HG03097 (cell line): ENCODE measurements around the gene WASHC1.
"Not testable (repeated sequence)": the region's sequence is repeated elsewhere in the genome, so short reads cannot be mapped to it uniquely, and the experiment has no call there.

Experiments
- ATAC-seq: cut with Tn5 transposase; IDR thresholded peaks from one replicate; pipeline ENCODE4 v1.9.1; 2021; ENCODE audit not compliant: unreplicated experiment, low FRiP score

The WASHC1 gene

DNA sequence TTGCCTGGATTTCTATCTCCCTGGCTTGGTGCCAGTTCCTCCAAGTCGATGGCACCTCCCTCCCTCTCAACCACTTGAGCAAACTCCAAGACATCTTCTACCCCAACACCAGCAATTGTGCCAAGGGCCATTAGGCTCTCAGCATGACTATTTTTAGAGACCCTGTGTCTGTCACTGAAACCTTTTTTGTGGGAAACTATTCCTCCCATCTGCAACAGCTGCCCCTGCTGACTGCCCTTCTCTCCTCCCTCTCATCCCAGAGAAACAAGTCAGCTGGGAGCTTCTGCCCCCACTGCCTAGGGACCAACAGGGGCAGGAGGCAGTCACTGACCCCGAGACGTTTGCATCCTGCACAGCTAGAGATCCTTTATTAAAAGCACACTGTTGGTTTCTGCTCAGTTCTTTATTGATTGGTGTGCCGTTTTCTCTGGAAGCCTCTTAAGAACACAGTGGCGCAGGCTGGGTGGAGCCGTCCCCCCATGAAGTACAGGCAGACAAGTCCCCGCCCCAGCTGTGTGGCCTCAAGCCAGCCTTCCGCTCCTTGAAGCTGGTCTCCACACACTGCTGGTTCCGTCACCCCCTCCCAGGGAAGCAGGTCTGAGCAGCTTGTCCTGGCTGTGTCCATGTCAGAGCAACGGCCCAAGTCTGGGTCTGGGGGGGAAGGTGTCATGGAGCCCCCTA is 15.0 kb downstream of the WASHC1 start:
- ATAC-seq = not testable (repeated sequence)

DNA sequence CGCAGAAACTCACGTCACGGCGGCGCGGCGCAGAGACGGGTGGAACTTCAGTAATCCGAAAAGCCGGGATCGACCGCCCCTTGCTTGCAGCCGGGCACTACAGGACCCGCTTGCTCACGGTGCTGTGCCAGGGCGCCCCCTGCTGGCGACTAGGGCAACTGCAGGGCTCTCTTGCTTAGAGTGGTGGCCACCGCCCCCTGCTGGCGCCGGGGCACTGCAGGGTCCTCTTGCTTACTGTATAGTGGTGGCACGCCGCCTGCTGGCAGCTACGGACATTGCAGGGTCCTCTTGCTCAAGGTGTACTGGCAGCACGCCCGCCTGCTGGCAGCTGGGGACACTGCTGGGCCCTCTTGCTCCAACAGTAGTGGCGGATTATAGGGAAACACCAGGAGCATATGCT is 18.1 kb downstream of the WASHC1 start:
- ATAC-seq = not testable (repeated sequence)

DNA sequence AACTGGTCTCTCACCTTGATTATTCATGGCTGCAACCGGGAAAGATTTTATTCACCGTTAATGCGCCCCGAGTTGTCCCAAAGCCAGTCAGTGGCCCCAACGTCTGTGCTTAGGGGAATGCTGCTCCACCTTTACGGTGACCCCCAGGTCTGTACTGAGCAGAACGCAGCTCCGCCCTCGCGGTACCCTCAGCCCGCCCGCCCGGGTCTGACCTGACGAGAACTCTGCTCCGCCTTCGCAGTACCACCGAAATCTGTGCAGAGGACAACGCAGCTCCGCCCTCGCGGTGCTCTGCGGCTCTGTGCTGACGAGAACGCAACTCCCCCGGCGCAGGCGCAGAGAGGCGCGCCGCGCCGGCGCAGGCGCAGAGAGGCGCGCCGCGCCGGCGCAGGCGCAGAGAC is 18.6 kb downstream of the WASHC1 start:
- not testable (repeated sequence) for ATAC-seq

DNA sequence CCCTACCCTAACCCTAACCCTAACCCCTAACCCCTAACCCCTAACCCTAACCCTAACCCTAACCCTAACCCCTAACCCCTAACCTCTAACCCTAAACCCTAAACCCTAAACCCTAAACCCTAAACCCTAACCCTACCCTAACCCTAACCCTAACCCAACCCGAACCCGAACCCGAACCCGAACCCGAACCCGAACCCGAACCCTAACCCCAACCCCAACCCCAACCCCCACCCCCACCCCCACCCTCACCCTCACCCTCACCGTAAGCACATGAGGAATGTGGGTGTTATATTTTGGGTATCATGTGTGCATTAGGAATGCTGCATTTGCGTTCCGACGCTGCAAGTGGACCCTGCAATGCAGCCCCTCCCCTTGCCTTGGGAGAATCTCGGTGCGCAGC is 19.0 kb downstream of the WASHC1 start:
- ATAC-seq = not testable (repeated sequence)
